Amniotic epithelial cell (primary cell): Measurements from ENCODE around the gene PBXIP1.
"Not testable (repeated sequence)": the region's sequence is repeated elsewhere in the genome, so short reads cannot be mapped to it uniquely, and the experiment has no call there.

Source experiments
- DNase-seq: peaks from one replicate; pipeline ENCODE4 v3.0.0-alpha.2; 2010; ENCODE audit warnings: low read depth

The PBXIP1 gene

GRCh38 chr1:154994269-154994587 lies 38.3 kb upstream of the PBXIP1 start:
- no peak for DNase-seq

- DNase-seq, result no peak
Measured at GRCh38 chr1:154993572-154994268, 37.8 kb upstream of the PBXIP1 start, which contains the start of gene LENEP. TSS of gene LENEP (plus strand) at chr1:154993586. CDS start at chr1:154993608, 22 bp downstream.

- DNase-seq, result peak; percentile 87
Measured at GRCh38 chr1:154992721-154993571, 37.0 kb upstream of the PBXIP1 start.

- no peak for DNase-seq
Measured at GRCh38 chr1:154990276-154990675, 34.4 kb upstream of the PBXIP1 start.

- no peak for DNase-seq
Measured at GRCh38 chr1:154989195-154989860, 33.4 kb upstream of the PBXIP1 start.

- DNase-seq, result no peak
Measured at GRCh38 chr1:154988058-154988954, 32.4 kb upstream of the PBXIP1 start.

- DNase-seq, result peak; percentile 31
Measured at GRCh38 chr1:154987326-154987725, 31.4 kb upstream of the PBXIP1 start.

GRCh38 chr1:154986736-154987135 lies 30.8 kb upstream of the PBXIP1 start:
- DNase-seq, result not testable (repeated sequence)

GRCh38 chr1:154983776-154984466 lies 28.0 kb upstream of the PBXIP1 start:
- no peak for DNase-seq

GRCh38 chr1:154982897-154983648 lies 27.2 kb upstream of the PBXIP1 start, which contains the start of gene FLAD1:
TSS of gene FLAD1 (plus strand) at chr1:154983344. CDS start at chr1:154983695, 351 bp downstream.
- peak; percentile 100 for DNase-seq

- DNase-seq, result no peak
Measured at GRCh38 chr1:154982341-154982740, 26.4 kb upstream of the PBXIP1 start.

- no peak for DNase-seq
Measured at GRCh38 chr1:154978360-154978759, 22.5 kb upstream of the PBXIP1 start.

GRCh38 chr1:154977762-154978161 lies 21.9 kb upstream of the PBXIP1 start:
- DNase-seq, result not testable (repeated sequence)

GRCh38 chr1:154975409-154976059 lies 19.6 kb upstream of the PBXIP1 start:
- DNase-seq, result peak; percentile 52

- DNase-seq, result peak; percentile 84
Measured at GRCh38 chr1:154974808-154975408, 19.0 kb upstream of the PBXIP1 start.

GRCh38 chr1:154974102-154974807 lies 18.4 kb upstream of the PBXIP1 start, which contains the start of gene CKS1B:
TSS of gene CKS1B (plus strand) at chr1:154974681. CDS start at chr1:154974746, 65 bp downstream.
- peak; percentile 100 for DNase-seq

- DNase-seq, result peak; percentile 95
Measured at GRCh38 chr1:154973344-154974101, 17.6 kb upstream of the PBXIP1 start.
